HG02840 (cell line): Measurements from ENCODE around the gene ARAF.

Source experiments
- ATAC-seq: cut with Tn5 transposase; IDR thresholded peaks from one replicate; pipeline ENCODE4 v1.9.1; 2021; ENCODE audit warnings: mild to moderate bottlenecking, moderate library complexity, moderate number of reproducible peaks; ENCODE audit not compliant: unreplicated experiment, low FRiP score

ARAF gene

DNA sequence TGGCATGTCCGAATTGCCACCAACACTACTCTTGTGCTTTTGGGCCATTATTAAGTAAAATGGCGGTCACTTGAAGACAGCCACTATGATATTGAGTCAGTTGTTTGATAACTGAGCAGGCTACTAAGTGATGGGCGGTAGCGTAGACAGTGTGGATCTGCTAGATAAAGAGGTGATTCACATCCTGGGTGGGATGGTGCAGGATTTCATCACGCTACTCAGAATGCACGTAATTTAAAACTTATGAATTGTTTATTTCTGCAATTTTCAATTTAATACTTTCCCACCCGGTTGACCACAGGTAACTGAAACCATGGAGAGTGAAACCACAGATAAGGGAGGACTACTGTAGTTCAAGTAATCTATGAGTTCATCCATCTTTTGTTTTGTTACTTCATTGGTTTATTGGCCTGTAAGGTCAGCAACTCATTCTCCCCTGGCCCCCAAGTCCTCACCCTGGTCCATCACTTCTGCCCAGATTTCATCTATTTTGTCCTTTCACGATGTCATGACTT, 2.9 kb downstream of the ARAF start:
- no peak for ATAC-seq

DNA sequence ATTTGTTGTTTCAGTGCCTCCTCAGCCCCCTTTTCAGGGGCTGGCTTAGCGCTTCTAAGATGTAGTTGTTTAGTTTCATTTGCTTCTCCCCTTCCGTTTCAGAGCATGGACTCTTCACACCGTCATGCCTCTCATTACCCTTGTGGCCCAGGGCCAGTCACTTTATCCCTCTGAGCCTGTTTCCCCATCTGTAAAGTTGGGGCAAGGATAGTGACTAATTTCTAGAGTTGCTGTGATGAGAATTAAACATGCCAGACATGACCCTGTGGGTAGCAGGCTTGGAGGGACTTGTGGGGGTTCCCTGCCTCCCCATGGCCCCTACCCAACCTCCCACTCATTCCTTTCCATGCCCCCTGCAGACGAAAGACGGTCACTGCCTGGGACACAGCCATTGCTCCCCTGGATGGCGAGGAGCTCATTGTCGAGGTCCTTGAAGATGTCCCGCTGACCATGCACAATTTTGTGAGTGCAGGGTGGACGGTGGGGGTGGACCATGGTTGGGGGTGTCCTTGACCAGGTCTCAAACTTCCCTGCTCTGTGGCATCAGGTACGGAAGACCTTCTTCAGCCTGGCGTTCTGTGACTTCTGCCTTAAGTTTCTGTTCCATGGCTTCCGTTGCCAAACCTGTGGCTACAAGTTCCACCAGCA, 3.6 kb downstream of the ARAF start:
- ATAC-seq, result no peak

- ATAC-seq, result no peak
Observed at GRCh38 chrX:47566841-47567240, 5.8 kb downstream of the ARAF start.

DNA sequence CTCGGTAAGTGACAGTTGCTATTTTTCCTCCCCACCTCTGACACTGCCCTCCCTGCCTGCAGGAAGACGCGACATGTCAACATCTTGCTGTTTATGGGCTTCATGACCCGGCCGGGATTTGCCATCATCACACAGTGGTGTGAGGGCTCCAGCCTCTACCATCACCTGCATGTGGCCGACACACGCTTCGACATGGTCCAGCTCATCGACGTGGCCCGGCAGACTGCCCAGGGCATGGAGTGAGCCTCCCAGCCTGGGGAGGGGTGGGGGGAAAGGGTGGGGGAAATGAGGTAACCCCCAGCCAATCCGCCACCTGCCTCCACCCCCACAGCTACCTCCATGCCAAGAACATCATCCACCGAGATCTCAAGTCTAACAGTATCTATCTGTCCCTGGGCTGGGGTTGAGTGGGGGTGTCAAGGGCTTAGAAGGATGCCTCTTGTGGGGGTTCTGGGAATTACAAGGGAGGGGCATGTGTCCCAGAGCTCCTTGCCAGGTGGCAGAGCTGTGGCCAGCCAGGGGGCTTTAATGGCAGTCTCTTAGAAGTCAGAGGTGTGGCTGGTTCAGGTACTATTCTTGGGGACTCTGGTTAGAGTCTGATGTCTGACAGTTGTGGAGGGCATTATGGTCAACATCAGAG, 7.8 kb downstream of the ARAF start:
- ATAC-seq, result no peak

GRCh38 chrX:47570794-47571193, 9.8 kb downstream of the ARAF start:
- ATAC-seq, result no peak

DNA sequence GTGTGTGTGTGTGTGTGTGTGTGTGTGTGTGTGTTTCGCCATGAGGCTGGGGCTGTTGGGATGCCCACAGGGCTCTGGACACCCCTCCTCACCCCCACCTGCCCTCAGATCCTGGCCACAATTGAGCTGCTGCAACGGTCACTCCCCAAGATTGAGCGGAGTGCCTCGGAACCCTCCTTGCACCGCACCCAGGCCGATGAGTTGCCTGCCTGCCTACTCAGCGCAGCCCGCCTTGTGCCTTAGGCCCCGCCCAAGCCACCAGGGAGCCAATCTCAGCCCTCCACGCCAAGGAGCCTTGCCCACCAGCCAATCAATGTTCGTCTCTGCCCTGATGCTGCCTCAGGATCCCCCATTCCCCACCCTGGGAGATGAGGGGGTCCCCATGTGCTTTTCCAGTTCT, 10.2 kb downstream of the ARAF start:
- ATAC-seq, result no peak

DNA sequence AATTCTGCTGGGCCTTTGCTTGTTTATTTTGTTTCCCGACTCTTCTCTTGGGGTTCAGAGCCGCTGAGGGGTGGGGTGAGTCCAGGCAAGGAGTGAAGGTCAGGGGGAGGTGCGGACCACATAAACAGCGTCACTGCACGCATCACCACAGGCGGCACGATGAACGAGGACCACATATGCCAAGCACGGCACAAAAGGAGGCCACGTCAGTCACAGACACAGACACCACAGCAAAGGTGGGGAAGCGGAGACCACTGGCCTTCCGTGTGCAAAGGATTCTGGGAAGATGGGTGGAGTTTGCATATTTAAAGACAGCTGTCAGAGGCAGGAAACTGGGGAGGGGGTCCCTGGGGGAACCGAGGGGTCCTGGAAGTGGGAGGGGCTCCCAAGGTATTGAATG, 10.9 kb downstream of the ARAF start:
- no peak for ATAC-seq

GRCh38 chrX:47572773-47573340, 11.9 kb downstream of the ARAF start:
- ATAC-seq, result no peak

DNA sequence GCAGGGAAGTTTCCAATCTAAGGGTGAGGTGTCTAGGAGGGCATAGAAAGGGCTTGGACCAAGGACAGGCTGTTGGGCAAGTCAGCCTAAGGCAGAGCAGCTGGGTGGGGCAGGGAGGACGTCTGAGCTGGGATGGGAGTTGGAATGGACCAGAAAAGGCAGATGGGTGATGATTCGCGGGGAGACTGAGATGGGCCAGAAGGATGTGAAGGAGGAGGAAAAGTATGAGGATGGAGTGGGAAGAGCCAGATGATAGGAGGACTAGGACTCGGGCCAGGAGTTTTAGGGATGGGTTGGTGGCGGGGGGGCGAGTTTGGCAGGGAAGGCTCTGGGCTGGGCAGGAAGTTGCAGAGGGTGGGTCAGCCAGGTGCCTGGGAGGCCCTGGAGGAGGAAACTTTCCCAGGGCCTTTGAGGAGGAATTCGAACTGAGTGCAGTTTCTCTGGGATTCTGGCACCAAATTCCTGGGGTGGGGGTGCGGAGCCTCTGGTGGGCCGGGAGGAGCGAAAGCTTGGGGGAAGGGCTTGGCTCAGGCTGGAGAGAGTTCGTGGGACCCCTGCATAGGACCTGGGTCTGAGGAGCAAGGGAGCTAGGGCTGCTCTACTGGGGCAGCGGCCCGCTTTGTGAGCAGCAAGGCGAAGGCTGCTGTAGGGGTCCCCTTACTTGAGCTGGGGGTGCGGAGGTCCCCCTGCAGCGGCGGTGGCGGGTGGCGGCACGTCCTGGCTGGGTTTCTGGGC, 12.5 kb downstream of the ARAF start:
- no peak for ATAC-seq

DNA sequence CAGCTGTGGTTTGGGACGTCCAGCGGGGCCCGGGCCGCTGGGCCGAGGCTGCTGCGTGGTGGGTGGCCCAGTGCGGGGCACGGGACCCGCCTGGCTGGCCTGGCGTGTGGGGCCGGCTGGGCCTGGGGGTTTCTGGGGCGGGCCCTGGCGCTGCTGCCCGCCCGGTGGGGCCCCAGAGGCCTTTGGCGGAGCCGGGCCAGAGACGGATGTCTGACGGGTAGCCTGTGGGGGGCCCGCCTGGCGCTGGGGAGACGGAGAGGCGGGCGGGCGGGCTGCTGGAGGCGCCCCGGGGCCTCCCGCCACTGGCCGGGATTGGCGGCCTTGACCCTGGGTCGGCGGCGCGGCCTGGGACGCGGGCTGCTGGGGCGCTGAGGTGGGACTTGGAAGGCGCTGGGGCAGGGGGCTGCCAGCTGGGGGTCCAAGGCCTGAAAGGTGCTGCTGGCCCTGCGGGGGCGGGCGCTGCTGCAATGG, 13.1 kb downstream of the ARAF start:
- ATAC-seq, result no peak

GRCh38 chrX:47574547-47575301, 13.7 kb downstream of the ARAF start:
- ATAC-seq, result no peak

DNA sequence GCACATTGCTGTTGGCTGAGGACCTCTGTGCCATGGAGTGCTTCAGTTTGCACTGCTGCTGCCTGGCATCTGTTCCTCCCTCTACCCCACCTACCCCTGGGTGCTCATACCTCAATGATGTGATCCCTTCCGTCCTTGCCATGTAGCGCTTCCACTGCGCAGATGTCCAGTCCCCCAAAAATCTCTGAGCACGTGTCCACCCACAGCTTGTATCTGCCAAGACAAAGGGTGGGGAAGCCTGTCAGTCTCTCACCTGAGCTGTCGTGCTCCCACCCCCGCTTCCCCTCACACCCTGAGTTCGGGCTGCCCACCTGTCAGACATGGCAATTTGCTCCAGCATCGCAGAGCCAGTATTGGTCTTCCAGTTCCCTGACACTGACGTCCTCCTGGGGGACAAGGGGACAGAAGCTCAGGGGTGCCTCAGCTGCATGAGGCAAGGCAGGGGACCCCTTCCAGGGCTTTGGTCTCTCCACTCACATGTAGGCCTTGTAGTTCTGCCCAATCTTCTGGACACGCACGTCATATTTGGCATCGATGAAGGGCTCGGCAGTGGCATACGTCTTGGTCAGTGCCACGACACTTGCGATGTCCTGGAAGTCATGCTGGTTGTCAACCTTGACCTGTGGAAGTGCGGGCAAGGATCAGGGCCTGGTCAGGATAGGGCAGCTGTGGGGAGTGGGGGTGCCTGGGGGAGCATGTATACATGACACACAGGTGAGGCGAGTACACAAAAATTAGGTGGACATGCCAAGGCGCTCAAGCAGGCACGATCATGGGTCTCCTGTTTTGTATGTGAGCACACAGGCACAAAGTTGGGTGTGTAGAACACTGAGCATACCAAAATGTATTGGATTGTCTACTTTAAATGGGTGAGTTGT, 15.3 kb downstream of the ARAF start:
- ATAC-seq, result no peak

DNA sequence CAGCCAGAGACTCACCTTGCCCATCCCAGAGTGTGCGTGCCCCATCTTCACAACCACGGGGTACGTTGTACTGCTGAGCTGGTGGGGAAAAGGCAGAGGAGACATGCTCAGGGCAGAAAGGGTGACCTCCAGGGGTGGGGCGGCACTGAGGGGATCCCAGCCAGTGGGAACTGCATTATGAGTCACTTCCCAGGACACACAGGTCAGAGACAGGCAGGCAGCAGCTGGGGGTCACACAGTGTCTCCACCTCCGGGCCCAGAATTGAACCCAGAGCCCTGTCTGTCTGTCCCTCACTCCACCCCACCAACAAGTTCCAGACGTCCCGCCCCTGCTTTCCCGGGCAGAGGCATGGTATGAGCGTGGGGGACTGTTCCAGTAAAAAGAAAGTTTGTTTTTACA, 16.4 kb downstream of the ARAF start:
- ATAC-seq, result no peak

- ATAC-seq, result no peak
Observed at GRCh38 chrX:47577901-47578300, 16.9 kb downstream of the ARAF start.

DNA sequence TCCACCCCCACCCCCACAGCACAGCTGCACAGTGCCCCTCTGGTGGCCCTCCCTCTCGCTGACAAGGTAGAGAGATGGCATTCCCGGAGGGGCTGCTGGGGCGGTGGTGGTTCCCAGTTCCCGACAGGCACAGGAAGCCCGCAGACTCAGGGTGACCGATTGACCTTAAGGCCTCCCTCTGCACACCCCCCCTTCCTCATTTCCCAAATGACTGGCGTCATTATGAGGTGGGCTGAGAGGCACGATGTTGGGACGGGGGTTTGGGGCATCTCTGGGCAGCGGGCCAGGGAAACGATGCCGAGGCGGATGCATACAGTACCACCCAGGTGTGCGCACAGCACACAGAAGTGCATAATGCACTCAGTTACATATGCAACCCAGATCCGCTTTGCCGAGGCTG, 17.7 kb downstream of the ARAF start:
- no peak for ATAC-seq

DNA sequence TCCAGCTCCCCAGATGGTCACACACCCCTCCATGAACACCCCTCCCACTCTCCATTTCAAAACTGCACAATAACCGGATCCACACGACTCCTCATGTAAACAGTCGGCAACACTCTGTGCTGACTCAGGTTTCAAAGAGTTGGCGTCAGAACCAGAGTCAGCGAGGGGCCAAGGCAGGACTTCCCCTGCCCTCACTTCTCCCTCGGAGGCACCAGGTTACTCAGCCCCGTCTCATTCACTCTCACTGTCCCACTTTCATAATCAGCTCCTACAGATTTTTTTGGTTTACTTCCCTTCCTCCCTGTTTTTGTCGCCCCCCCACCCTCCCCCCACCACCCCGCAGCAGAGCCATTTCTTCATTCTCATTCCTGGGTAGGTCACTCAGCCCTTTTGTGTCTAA, 18.5 kb downstream of the ARAF start:
- ATAC-seq, result no peak

- ATAC-seq, result peak; percentile 62
Observed at GRCh38 chrX:47581731-47582647, 21.0 kb downstream of the ARAF start, which contains the start of gene TIMP1. Gene TIMP1, plus strand, starts transcription at chrX:47582436. Its CDS starts 980 bp downstream, at chrX:47583416.

GRCh38 chrX:47583240-47583861, 22.3 kb downstream of the ARAF start:
- no peak for ATAC-seq
